Suprapubic skin (tissue), 4 donors: Measurements from ENCODE around the gene SULT2B1. TPM values are rescaled to one million over a fixed set of nuclear protein-coding genes. Genes with fewer than 3 reads are reported as not detected.
"Not testable (repeated sequence)": the region's sequence is repeated elsewhere in the genome, so short reads cannot be mapped to it uniquely, and the experiment has no call there.

Experiments
- DNase-seq, 2 donors: peaks; one replicate each; pipeline ENCODE4 v3.0.0-alpha.2; 2019; ENCODE audit warnings: low spot score in 2 of 2
- H3K27ac ChIP-seq: fragments of 200-600 bp; sonication (generic); one replicate; pipeline ENCODE4 v1.5.1; 2019
- H3K27me3 ChIP-seq: fragments of 200-600 bp; sonication (generic); one replicate; pipeline ENCODE4 v1.5.1; 2019
- H3K36me3 ChIP-seq: fragments of 200-600 bp; sonication (generic); one replicate; pipeline ENCODE4 v1.5.1; 2019
- H3K4me1 ChIP-seq: fragments of 200-600 bp; sonication (generic); one replicate; pipeline ENCODE4 v1.5.1; 2019
- H3K4me3 ChIP-seq: fragments of 200-600 bp; sonication (generic); one replicate; pipeline ENCODE4 v1.5.1; 2019; ENCODE audit warnings: mild to moderate bottlenecking
- H3K9me3 ChIP-seq: fragments of 200-600 bp; sonication (generic); one replicate; pipeline ENCODE4 v1.5.1; 2019
- CTCF ChIP-seq, 2 donors: fragments of 200-600 bp in 1 of 2; fragments of 450-650 bp in 1 of 2; sonication (generic) in 1 of 2; IDR thresholded peaks; one replicate each; pipeline ENCODE4 v1.5.1; 2016 to 2019; ENCODE audit warnings: antibody characterized with exemption in 2 of 2, mild to moderate bottlenecking in 1 of 2, moderate library complexity in 1 of 2
- EP300 ChIP-seq: sonication (generic); formaldehyde crosslinking; IDR thresholded peaks from one replicate; pipeline ENCODE4 v1.6.1; 2017; ENCODE audit warnings: antibody characterized with exemption
- POLR2A ChIP-seq, 2 donors: fragments of 450-650 bp; IDR thresholded peaks; one replicate each; pipeline ENCODE4 v1.6.1; 2017; ENCODE audit warnings: antibody characterized with exemption in 2 of 2, mild to moderate bottlenecking in 2 of 2, moderate library complexity in 2 of 2
- POLR2AphosphoS5 ChIP-seq, 3 donors: sonication (generic); formaldehyde crosslinking; IDR thresholded peaks; one replicate each; pipeline ENCODE4 v1.6.1; 2017; ENCODE audit warnings: antibody characterized with exemption in 3 of 3
- WGBS: methylation state at CpG from one replicate; pipeline ENCODE4 v1.1.5; 2018; 5-methylcytosine and 5-hydroxymethylcytosine counted together
- total RNA-seq, 4 donors: library from RNA; depleted of rRNA; stranded (reverse); fragments of >200 nt; gene quantifications; one replicate each; pipeline ENCODE4 v1.1.0, GENCODE V29; 2016

SULT2B1 gene
- total RNA-seq, 4 donors from 2014 or later: 26.0 to 162 (median 122) TPM

GRCh38 chr19:48631225-48631624, 79.3 kb downstream of the SULT2B1 start:
- Histone ChIP-seq H3K4me1 (peaks cover 61% of the 10 kb centered on the region), H3K27me3 (no peaks in the 10 kb centered on the region), H3K4me3 (no peak overlapping the region), H3K27ac (peak overlapping the region; percentile 46), H3K36me3 (peaks cover 11% of the 10 kb centered on the region), H3K9me3 (no peaks in the 10 kb centered on the region)
- WGBS: 47% methylated on average over 3 of the region's 3 CpGs
- TF ChIP-seq POLR2AphosphoS5 (IDR thresholded peaks at IDR 0.05) (no peak), EP300 (no peak), POLR2A (IDR thresholded peaks at IDR 0.05) (no peak), CTCF (IDR thresholded peaks at IDR 0.05) (no peak)
- peak in 1 of 2 donors; percentile 56 for DNase-seq

GRCh38 chr19:48632286-48632685, 80.3 kb downstream of the SULT2B1 start:
- not testable (repeated sequence) for H3K9me3 ChIP-seq, H3K4me3 ChIP-seq, H3K27me3 ChIP-seq
- WGBS: 69% methylated on average over 11 of the region's 11 CpGs
- Histone ChIP-seq H3K27ac (peak overlapping the region; percentile 94), H3K4me1 (peaks cover 70% of the 10 kb centered on the region), H3K36me3 (peaks cover 11% of the 10 kb centered on the region)
- peak in 1 of 2 donors; percentile 49 for DNase-seq

- DNase-seq: no peak
- peaks cover 70% of the 10 kb centered on the region for H3K4me1 ChIP-seq
- peaks cover 11% of the 10 kb centered on the region for H3K36me3 ChIP-seq
- no peaks in the 10 kb centered on the region for H3K27me3 ChIP-seq
- TF ChIP-seq POLR2A (IDR thresholded peaks at IDR 0.05) (no peak), CTCF (IDR thresholded peaks at IDR 0.05) (no peak), EP300 (no peak), POLR2AphosphoS5 (IDR thresholded peaks at IDR 0.05) (no peak)
- H3K27ac ChIP-seq: peak overlapping the region; percentile 94
- no peaks in the 10 kb centered on the region for H3K9me3 ChIP-seq
- no peak overlapping the region for H3K4me3 ChIP-seq
Observed at GRCh38 chr19:48632692-48633147, 80.7 kb downstream of the SULT2B1 start.

- TF ChIP-seq EP300: no peak
- no peak for TF ChIP-seq POLR2AphosphoS5 (IDR thresholded peaks at IDR 0.05)
- TF ChIP-seq POLR2A (IDR thresholded peaks at IDR 0.05): no peak
- TF ChIP-seq CTCF (IDR thresholded peaks at IDR 0.05): no peak
- Histone ChIP-seq H3K27ac (peak overlapping the region; percentile 94), H3K27me3 (no peaks in the 10 kb centered on the region), H3K36me3 (peaks cover 11% of the 10 kb centered on the region), H3K4me1 (peaks cover 72% of the 10 kb centered on the region), H3K9me3 (no peaks in the 10 kb centered on the region), H3K4me3 (peak overlapping the region; percentile 82)
- 62% methylated on average over 21 of the region's 22 CpGs for WGBS
- peak in 1 of 2 donors; percentile 72 for DNase-seq
Observed at GRCh38 chr19:48633148-48634035, 81.4 kb downstream of the SULT2B1 start.

- 31% methylated on average over 7 of the region's 7 CpGs for WGBS
- Histone ChIP-seq H3K36me3 (peaks cover 11% of the 10 kb centered on the region), H3K9me3 (no peaks in the 10 kb centered on the region), H3K4me1 (peaks cover 78% of the 10 kb centered on the region), H3K4me3 (peak overlapping the region; percentile 82), H3K27me3 (no peaks in the 10 kb centered on the region), H3K27ac (peak overlapping the region; percentile 94)
- TF ChIP-seq POLR2A (IDR thresholded peaks at IDR 0.05) (no peak), POLR2AphosphoS5 (IDR thresholded peaks at IDR 0.05) (no peak)
- DNase-seq: no peak
Observed at GRCh38 chr19:48634036-48634342, 82.0 kb downstream of the SULT2B1 start.

- peaks cover 11% of the 10 kb centered on the region for H3K36me3 ChIP-seq
- peak overlapping the region; percentile 82 for H3K4me3 ChIP-seq
- peak; percentile 97 to 99 for DNase-seq
- H3K27ac ChIP-seq: peak overlapping the region; percentile 94
- no peaks in the 10 kb centered on the region for H3K27me3 ChIP-seq
- H3K9me3 ChIP-seq: no peaks in the 10 kb centered on the region
- H3K4me1 ChIP-seq: peaks cover 81% of the 10 kb centered on the region
- TF ChIP-seq POLR2AphosphoS5 (IDR thresholded peaks at IDR 0.05) (peak in 2 of 3 donors; percentile 11 to 90), EP300 (no peak), CTCF (IDR thresholded peaks at IDR 0.05) (no peak), POLR2A (IDR thresholded peaks at IDR 0.05) (no peak)
- 4% methylated on average over 22 of the region's 37 CpGs for WGBS
Observed at GRCh38 chr19:48634424-48635262, 82.7 kb downstream of the SULT2B1 start.
